Left ventricle myocardium inferior (tissue), 1 donor: Measurements from ENCODE around the gene DIP2B. TPM values are rescaled to one million over a fixed set of nuclear protein-coding genes. Genes with fewer than 3 reads are reported as not detected.

ENCODE experiments used
- DNase-seq: peaks from one replicate; pipeline ENCODE4 v3.0.0-alpha.2; 2020
- H3K27ac ChIP-seq: fragments of 200-600 bp; replicated peaks from 2 replicates; pipeline ENCODE4 v1.8.0; 2021
- H3K27me3 ChIP-seq: fragments of 200-600 bp; 2 replicates; pipeline ENCODE4 v1.8.0; 2021; ENCODE audit warnings: low read depth
- H3K36me3 ChIP-seq: fragments of 200-600 bp; 2 replicates; pipeline ENCODE4 v1.8.0; 2021
- H3K4me1 ChIP-seq: fragments of 200-600 bp; 2 replicates; pipeline ENCODE4 v1.8.0; 2021
- H3K4me3 ChIP-seq: fragments of 200-600 bp; 2 replicates; pipeline ENCODE4 v1.8.0; 2021; ENCODE audit warnings: mild to moderate bottlenecking, moderate library complexity
- H3K9me3 ChIP-seq: fragments of 200-600 bp; replicated peaks from 2 replicates; pipeline ENCODE4 v1.8.0; 2021
- CTCF ChIP-seq: fragments of 200-600 bp; IDR thresholded peaks from 2 replicates; pipeline ENCODE4 v1.8.0; 2021; ENCODE audit warnings: antibody characterized with exemption, mild to moderate bottlenecking, borderline replicate concordance
- intact Hi-C: fragments of 100-400 bp; cut with micrococcal nuclease; formaldehyde crosslinking; loops from one replicate; pipeline ENCODE4 v1.11.0; 2022
- total RNA-seq: library from RNA; stranded (reverse); fragmentation: NEBNext Ultra II Directional; extraction: Animal tissue kit (Norgen Biotek cat#: 25700); gene quantifications from one replicate; pipeline ENCODE4 v1.2.1, GENCODE V29; 2021
- donor health status: DM: no; HTN: yes; CAD: no; lungs with severe emphysema.

The DIP2B gene
- total RNA-seq, 1 donor from 2014 or later = 13.2 TPM

- Histone ChIP-seq H3K27ac (no peak overlapping the region), H3K4me3 (no peak overlapping the region), H3K9me3 (no peaks in the 10 kb centered on the region), H3K27me3 (no peaks in the 10 kb centered on the region), H3K36me3 (peaks cover 21% of the 10 kb centered on the region), H3K4me1 (peaks cover 29% of the 10 kb centered on the region)
- DNase-seq = no peak
- TF ChIP-seq CTCF = no peak
- intact Hi-C loops = no loop called here
Observed at GRCh38 chr12:50627491-50627890, 122.7 kb downstream of the DIP2B start.

GRCh38 chr12:50628394-50628793, 123.6 kb downstream of the DIP2B start:
- TF ChIP-seq CTCF = no peak
- H3K4me1 ChIP-seq = peaks cover 28% of the 10 kb centered on the region
- no peak overlapping the region for H3K27ac ChIP-seq
- H3K27me3 ChIP-seq = no peaks in the 10 kb centered on the region
- DNase-seq = no peak
- H3K9me3 ChIP-seq = no peaks in the 10 kb centered on the region
- intact Hi-C loops = no loop called here
- peaks cover 21% of the 10 kb centered on the region for H3K36me3 ChIP-seq
- H3K4me3 ChIP-seq = no peak overlapping the region

- Histone ChIP-seq H3K27ac (peak overlapping the region; percentile 17), H3K4me3 (no peak overlapping the region)
- TF ChIP-seq CTCF = no peak
Observed at GRCh38 chr12:50633955-50634354, 129.2 kb downstream of the DIP2B start.

GRCh38 chr12:50634379-50634778, 129.6 kb downstream of the DIP2B start:
- no peak for TF ChIP-seq CTCF
- intact Hi-C loops = loop anchor here (2.0 kb wide), 1 partner anchor 130 kb away; the partner anchor contains the start of gene DIP2B
- H3K27ac ChIP-seq = peak overlapping the region; percentile 17

More at GRCh38 chr12:50633955-50634354, 129.2 kb downstream of the DIP2B start:
- Histone ChIP-seq H3K4me1 (peaks cover 50% of the 10 kb centered on the region), H3K9me3 (no peaks in the 10 kb centered on the region), H3K36me3 (peaks cover 1% of the 10 kb centered on the region), H3K27me3 (no peaks in the 10 kb centered on the region)
- DNase-seq = no peak
- intact Hi-C loops = loop anchor here (2.0 kb wide), 1 partner anchor 129 kb away; the partner anchor contains the start of gene DIP2B

GRCh38 chr12:50635364-50635763, 130.6 kb downstream of the DIP2B start:
- TF ChIP-seq CTCF = no peak
- H3K36me3 ChIP-seq = no peaks in the 10 kb centered on the region

More at GRCh38 chr12:50634379-50634778, 129.6 kb downstream of the DIP2B start:
- H3K9me3 ChIP-seq = no peaks in the 10 kb centered on the region
- H3K27me3 ChIP-seq = no peaks in the 10 kb centered on the region
- H3K4me3 ChIP-seq = no peak overlapping the region
- no peaks in the 10 kb centered on the region for H3K36me3 ChIP-seq
- peaks cover 50% of the 10 kb centered on the region for H3K4me1 ChIP-seq
- DNase-seq = no peak

More at GRCh38 chr12:50635364-50635763, 130.6 kb downstream of the DIP2B start:
- peaks cover 50% of the 10 kb centered on the region for H3K4me1 ChIP-seq
- H3K9me3 ChIP-seq = no peaks in the 10 kb centered on the region
- H3K27ac ChIP-seq = no peak overlapping the region
- intact Hi-C loops = loop anchor here (2.0 kb wide), 1 partner anchor 131 kb away; the partner anchor contains the start of gene DIP2B
- H3K4me3 ChIP-seq = no peak overlapping the region
- DNase-seq = peak; percentile 42
- H3K27me3 ChIP-seq = no peaks in the 10 kb centered on the region
